GM21526 (cell line): Measurements from ENCODE around the gene CYGB.
A peak's percentile ranks its signal among the peaks of the same experiment; 100 is the strongest.
"Not testable (repeated sequence)": the region's sequence is repeated elsewhere in the genome, so short reads cannot be mapped to it uniquely, and the experiment has no call there.

Experiments
- ATAC-seq: cut with Tn5 transposase; IDR thresholded peaks from one replicate; pipeline ENCODE4 v1.9.1; 2021; ENCODE audit warnings: moderate library complexity; ENCODE audit not compliant: unreplicated experiment, low FRiP score

CYGB gene

GRCh38 chr17:76567634-76568432 is 30.3 kb upstream of the CYGB start:
- no peak for ATAC-seq

GRCh38 chr17:76566988-76567431 is 29.5 kb upstream of the CYGB start:
- no peak for ATAC-seq

DNA sequence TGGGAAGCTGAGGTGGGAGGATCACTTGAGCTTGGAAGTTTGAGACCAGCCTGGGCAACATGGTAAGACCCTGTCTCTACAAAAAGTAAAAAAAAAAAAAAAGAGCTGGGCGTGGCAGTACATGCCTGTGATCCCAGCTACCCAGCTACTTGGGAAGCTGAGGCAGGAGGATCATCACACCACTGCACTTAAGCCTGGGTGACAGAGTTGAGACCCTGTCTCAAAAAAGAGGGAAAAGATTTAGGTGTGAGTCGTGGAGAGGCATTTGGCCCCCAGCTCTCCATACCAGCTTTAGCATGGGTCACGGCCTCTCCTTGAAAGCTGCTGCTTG is 29.1 kb upstream of the CYGB start:
- no peak for ATAC-seq

GRCh38 chr17:76565728-76566612 is 28.5 kb upstream of the CYGB start:
- no peak for ATAC-seq

- ATAC-seq = not testable (repeated sequence)
Observed at GRCh38 chr17:76564991-76565727, 27.6 kb upstream of the CYGB start.

GRCh38 chr17:76563359-76563758 is 25.9 kb upstream of the CYGB start:
- not testable (repeated sequence) for ATAC-seq

DNA sequence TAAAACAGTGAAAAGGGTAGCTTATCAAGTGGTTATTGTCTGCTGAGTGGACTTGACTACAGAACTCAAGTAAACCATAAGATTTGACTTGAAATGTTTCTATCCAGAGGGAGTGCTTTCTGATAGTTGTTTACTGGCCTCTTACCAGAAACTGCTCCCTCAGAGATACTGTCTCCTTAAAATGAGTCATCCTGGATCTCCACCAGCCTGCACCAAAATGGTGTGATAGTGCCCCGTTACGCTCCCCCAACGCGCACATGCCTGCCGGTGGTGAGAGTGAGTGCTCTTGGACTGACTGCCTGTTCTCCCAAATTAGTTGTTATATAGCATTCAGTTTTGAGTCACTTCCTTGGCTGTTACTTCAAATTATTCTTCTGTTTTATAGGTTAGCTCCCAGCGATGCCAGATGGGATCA is 25.2 kb upstream of the CYGB start:
- no peak for ATAC-seq

DNA sequence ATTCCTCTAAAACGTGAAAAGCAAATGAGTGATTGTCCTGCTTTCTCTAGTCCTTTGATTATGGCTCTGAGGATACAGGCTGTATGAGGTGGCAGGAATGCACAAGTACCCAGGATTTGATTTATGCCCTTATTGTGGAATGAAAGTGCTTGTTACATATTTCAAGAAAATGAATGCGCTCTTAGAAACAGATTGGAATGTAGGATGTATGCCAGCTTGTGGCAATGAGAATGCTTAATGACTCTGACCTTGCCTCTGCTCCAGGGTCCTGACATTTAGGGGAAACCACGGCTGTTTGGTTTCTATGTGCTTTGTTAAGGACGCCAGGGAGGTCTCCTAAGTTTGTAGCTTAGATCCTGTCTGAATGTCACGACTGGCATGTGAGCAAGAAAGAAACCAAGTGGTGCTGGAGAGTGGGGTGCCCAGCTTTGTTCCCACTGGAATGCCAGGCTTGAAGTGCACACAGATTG is 24.3 kb upstream of the CYGB start:
- ATAC-seq = no peak

DNA sequence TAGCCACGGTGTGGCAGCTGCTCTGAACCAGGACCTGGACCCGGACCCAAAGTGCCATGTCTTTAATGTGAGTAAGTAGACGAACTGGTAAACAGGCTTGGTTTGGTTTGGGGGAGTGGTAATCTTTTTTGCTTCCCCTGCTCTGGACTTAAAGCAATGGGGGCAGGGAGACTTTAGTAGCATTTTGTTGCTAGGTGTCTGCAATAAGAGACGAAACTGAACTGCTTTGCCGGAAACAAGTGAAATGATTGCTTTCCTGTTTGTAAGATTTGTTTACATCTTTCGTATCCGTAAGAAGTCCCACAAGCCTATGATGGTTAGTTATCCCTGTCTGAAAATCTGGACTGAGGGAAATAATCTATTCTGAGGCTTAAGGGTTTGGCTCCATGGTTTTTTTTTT is 23.8 kb upstream of the CYGB start:
- no peak for ATAC-seq

GRCh38 chr17:76560877-76561221 is 23.3 kb upstream of the CYGB start:
- no peak for ATAC-seq

DNA sequence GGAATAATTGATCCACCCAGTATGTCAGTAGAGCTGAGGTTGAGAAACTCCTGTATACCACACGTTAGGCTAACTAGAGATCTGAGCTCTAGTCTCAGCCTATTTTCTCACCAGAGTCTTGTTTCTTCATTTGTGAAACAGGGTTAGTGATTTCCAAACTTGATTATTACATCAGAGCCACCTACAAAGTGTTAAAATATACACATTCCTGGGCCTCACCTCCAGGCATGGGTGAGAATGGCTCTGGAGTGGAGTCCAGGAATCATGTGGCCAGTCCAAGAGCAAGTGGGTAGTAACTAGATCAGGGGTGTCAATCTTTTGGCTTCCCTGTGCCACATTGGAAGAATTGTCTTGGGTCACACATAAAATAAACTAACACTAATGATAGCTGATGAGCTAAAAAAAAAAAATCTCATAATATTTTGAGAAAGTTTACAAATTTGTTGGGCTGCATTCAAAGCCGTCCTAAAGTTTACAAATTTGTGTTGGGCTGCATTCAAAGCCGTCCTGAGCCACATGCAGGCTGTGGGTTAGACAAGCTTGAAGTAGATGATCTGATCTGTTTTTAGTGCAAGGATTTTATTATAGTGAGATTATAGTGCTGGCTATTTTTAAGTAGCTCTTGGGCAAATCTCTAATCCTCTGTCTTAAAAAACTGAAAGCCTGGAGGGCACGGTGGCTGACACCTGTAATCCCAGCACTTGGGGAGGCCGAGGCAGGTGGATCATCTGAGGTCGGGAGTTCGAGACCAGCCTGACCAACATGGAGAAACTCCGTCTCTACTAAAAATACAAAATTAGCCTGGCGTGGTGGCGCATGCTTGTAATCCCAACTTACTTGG is 22.7 kb upstream of the CYGB start:
- no peak for ATAC-seq

DNA sequence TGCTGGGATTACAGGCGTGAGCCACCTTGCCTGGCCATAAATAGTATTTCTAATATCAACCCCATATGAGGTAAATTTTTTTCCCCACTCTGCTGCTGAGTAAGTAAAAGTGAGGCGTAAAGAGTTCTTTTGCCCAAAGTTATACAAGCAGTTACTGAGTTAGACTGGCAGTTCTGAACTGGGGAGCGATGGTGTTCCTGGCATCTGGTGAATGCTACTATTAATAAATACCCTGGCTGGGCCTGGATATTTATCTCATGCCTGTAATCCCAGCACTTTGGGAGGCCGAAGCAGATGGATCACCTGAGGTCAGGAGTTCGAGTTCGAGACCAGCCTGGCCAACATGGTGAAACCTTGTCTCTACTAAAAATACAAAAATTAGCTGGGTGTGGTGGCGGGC is 22.0 kb upstream of the CYGB start:
- not testable (repeated sequence) for ATAC-seq

- no peak for ATAC-seq
Observed at GRCh38 chr17:76558198-76559095, 20.9 kb upstream of the CYGB start.

DNA sequence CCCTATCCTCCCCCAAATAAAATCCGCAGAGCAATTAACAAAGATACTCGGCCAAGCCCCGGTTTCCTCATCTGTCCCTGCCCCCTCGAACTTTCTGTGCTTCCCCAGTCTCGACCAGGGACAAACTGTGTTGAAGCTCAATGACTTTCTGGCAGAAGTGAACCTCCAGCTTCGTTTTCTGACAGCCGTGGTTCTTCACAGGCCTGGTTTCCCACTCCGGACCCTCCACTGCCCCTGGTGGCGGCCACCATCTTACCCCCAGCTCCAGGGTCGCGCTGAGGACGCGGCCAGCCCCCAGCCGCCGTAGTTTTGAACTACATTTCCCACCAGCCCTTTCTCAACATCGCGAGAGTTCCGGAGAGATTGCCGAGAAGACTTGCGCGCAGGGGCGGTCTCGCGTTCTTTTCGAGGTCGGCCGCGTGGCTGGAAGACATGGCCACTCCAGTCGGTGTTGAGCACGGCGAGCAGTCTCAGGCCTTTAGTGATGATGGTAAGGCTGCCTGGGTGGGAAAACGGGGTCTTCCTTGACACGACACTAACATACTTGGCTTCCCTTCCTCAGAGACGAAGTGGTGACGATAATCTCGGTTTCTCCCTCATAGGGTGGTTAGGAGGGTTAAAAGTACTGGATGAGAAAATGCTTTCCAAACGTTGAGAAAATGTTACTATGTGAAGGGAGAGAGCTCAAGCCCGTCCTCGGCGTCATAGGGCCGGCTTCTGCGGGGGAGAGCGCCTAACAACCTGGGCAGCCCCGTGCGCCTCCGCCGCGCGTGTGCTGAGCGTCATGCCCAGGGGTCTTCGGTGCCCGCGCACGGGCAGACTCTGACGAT is 20.1 kb upstream of the CYGB start:
- peak; percentile 80 for ATAC-seq

- ATAC-seq = peak; percentile 15
Observed at GRCh38 chr17:76556765-76557367, 19.4 kb upstream of the CYGB start.

DNA sequence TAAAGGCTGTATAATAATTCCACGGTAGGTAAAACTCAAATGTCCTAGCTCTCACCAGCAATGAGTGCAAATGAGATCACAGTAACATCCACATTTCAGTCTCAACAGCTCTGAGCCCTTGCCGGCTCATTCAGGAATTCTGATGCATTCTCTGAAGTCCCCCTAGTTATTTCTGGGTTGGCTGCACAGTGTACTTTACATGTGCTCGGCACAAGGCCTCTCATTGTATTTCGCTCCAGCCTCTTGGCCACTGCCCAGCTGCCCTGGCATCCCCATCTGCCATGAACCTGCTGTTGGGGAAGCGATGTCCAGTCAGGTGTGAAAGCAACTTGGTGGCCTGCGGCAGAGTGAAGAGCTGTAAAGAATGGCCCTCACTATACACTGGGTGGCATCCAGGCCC is 16.6 kb upstream of the CYGB start:
- no peak for ATAC-seq

DNA sequence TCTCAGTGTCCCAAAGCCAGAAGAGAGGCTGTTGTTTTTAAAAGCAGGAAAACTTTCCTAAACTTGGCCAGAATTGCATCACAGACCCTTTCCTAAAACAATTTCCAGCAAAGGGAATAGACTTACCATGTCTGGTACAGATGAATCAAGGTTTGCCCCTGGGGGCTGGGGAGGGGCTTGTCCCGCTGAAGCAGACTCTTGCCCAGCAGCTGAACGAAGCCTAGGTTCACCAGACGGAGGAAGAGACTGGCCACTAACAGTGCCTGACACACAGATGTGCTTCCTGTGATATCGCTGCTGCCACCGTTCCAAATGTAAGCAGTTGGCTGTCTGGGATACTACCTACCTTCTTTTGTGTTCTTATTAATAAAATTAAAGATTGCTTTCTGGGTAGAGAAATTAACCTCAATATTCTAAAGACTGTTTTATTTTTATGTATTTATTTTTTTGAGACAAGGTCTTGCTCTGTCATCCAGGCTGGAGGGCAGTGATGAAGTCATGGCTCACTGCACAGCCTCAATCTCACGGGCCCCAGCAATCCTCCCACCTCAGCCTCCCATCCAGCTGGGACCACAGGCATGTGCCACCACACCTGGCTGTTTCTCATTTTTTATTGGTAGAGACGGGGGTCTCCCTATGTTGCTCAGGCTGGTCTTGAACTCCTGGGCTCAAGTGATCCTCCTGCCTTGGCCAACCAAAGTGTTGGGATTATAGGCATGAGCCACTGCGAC is 15.8 kb upstream of the CYGB start:
- ATAC-seq = no peak
